ENCODE data around the gene CCSER1.

DNA sequence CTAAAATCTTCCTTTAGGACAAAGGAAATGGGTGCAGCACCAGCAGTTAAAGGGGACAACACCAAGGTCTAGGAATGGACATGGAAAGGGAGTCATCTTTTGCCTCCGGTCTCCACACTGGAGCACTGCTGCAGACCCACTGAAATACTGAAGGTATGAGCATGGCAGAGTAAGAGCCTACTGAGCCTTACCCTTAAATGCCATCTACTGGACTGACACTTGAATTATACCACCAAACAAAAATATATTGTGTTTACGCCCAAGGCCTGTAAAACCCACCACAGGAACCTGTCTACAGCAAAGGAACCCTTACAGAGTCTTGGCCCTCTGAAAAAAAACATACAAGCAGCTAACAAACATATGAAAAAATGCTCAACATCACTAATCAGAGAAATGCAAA lies 443.4 kb downstream of the CCSER1 start:
- TF ChIP-seq, protein P1, sequence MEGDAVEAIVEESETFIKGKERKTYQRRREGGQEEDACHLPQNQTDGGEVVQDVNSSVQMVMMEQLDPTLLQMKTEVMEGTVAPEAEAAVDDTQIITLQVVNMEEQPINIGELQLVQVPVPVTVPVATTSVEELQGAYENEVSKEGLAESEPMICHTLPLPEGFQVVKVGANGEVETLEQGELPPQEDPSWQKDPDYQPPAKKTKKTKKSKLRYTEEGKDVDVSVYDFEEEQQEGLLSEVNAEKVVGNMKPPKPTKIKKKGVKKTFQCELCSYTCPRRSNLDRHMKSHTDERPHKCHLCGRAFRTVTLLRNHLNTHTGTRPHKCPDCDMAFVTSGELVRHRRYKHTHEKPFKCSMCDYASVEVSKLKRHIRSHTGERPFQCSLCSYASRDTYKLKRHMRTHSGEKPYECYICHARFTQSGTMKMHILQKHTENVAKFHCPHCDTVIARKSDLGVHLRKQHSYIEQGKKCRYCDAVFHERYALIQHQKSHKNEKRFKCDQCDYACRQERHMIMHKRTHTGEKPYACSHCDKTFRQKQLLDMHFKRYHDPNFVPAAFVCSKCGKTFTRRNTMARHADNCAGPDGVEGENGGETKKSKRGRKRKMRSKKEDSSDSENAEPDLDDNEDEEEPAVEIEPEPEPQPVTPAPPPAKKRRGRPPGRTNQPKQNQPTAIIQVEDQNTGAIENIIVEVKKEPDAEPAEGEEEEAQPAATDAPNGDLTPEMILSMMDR (IDR thresholded peaks at IDR 0.05) = no peak
- no peak for TF ChIP-seq EZH2 (IDR thresholded peaks at IDR 0.05; ENCODE audit: borderline replicate concordance, insufficient read depth, low read depth, low read length, poor library complexity, severe bottlenecking)

Measured in B cell (primary cell).